SK-N-SH treated with all-trans-retinoic acid at 6 μM for 48 hours (cell line): ENCODE data around the gene INCA1.

Experiments used
- CSDC2 ChIP-seq: fragments of 250-450 bp; sonication (Bioruptor Pico); IDR thresholded peaks from 2 replicates; pipeline ENCODE4 v1.5.0; 2020; ENCODE audit warnings: mild to moderate bottlenecking, moderate library complexity
- CSRNP3 ChIP-seq: fragments of 250-450 bp; sonication (Bioruptor Pico); IDR thresholded peaks from 2 replicates; pipeline ENCODE4 v1.5.1; 2021; ENCODE audit warnings: mild to moderate bottlenecking, moderate library complexity
- ISL1 ChIP-seq: fragments of 250-450 bp; sonication (Bioruptor Pico); IDR thresholded peaks from 2 replicates; pipeline ENCODE4 v2.1.2; 2022; ENCODE audit warnings: mild to moderate bottlenecking, moderate library complexity
- OSR1 ChIP-seq: fragments of 250-450 bp; sonication (Bioruptor Pico); IDR thresholded peaks from 2 replicates; pipeline ENCODE4 v1.8.0; 2022; ENCODE audit warnings: moderate library complexity, mild to moderate bottlenecking, inconsistent platforms
- PPARA ChIP-seq: fragments of 250-450 bp; sonication (Bioruptor Pico); IDR thresholded peaks from 2 replicates; pipeline ENCODE4 v1.5.0; 2020; ENCODE audit warnings: mild to moderate bottlenecking, borderline replicate concordance

GRCh38 chr17:4945176-4945943, 52.0 kb downstream of the INCA1 start:
- TF ChIP-seq CSRNP3 (CRISPR knock-in tag) (no peak), OSR1 (CRISPR knock-in tag) (no peak), PPARA (CRISPR knock-in tag) (no peak), ISL1 (CRISPR knock-in tag) (no peak), CSDC2 (no peak)
